Activated naive CD4-positive, alpha-beta T cell treated with anti-CD3 and anti-CD28 coated beads for 36 hours (primary cell): ENCODE results near the gene GIT2. TPM values are rescaled to one million over a fixed set of nuclear protein-coding genes. Genes with fewer than 3 reads are reported as not detected.
A peak's percentile ranks its signal among the peaks of the same experiment; 100 is the strongest.
"Not testable (repeated sequence)": the region's sequence is repeated elsewhere in the genome, so short reads cannot be mapped to it uniquely, and the experiment has no call there.

Experiments
- CTCF ChIA-PET: fragments of 350-600 bp; sonication (Branson Sonifier 250); formaldehyde crosslinking; loops from one replicate; lab custom pipeline; 2021; ENCODE audit warnings: antibody characterized with exemption; lab: Charles Lee
- DNase-seq: peaks from one replicate; pipeline ENCODE4 v3.0.0-alpha.2; 2020
- H3K27ac Mint-ChIP-seq: one replicate; pipeline ENCODE4 v1.8.0; 2021; ENCODE audit warnings: mild to moderate bottlenecking, mixed read lengths
- H3K27me3 Mint-ChIP-seq: one replicate; pipeline ENCODE4 v1.8.0; 2021; ENCODE audit warnings: low read depth, mixed read lengths
- H3K36me3 Mint-ChIP-seq: one replicate; pipeline ENCODE4 v1.8.0; 2021; ENCODE audit warnings: low read depth, mixed read lengths
- H3K4me1 Mint-ChIP-seq: one replicate; pipeline ENCODE4 v1.8.0; 2021; ENCODE audit warnings: low read depth, mixed read lengths
- H3K4me3 Mint-ChIP-seq: one replicate; pipeline ENCODE4 v1.8.0; 2021; ENCODE audit warnings: mild to moderate bottlenecking, moderate library complexity, mixed read lengths
- H3K9me3 Mint-ChIP-seq: one replicate; pipeline ENCODE4 v1.8.0; 2021; ENCODE audit warnings: mixed read lengths
- intact Hi-C: fragments of 100-400 bp; cut with micrococcal nuclease; formaldehyde crosslinking; loops from one replicate; pipeline ENCODE4 v1.15.1; 2023
- total RNA-seq, 2 experiments: library from RNA; stranded (reverse); gene quantifications; one replicate each; pipeline ENCODE4 v1.2.3, GENCODE V29; 2021

GIT2 gene
- total RNA-seq, 2 experiments from 2014 or later: 40.2 to 41.6 TPM

DNA sequence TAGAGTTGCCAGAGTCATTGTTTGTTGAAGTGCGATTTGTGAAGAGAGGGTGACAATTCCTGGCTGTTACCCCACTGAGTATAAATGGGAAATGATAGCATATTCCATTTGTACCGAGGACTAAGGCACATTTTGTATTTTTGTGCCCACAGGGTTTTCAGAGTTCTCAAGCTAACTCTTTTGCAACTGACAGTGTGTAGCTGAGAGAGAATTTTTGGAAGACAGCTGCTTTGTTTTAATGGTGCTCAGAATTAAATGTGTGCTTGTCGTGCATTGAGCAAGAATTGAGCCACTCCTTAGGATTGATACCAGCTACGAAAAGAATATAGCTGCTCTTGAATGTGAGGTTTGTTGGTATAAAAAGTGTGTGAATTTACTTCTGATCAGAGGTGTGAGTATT is 24.8 kb upstream of the GIT2 start:
- intact Hi-C loops: no loop called here
- CTCF ChIA-PET: no interaction called here
- no peak overlapping the region for H3K4me3 Mint-ChIP-seq
- H3K27me3 Mint-ChIP-seq: no peaks in the 10 kb centered on the region
- peaks cover 10% of the 10 kb centered on the region for H3K36me3 Mint-ChIP-seq
- H3K27ac Mint-ChIP-seq: no peak overlapping the region
- no peak for DNase-seq
- no peaks in the 10 kb centered on the region for H3K9me3 Mint-ChIP-seq
- H3K4me1 Mint-ChIP-seq: peaks cover 13% of the 10 kb centered on the region

DNA sequence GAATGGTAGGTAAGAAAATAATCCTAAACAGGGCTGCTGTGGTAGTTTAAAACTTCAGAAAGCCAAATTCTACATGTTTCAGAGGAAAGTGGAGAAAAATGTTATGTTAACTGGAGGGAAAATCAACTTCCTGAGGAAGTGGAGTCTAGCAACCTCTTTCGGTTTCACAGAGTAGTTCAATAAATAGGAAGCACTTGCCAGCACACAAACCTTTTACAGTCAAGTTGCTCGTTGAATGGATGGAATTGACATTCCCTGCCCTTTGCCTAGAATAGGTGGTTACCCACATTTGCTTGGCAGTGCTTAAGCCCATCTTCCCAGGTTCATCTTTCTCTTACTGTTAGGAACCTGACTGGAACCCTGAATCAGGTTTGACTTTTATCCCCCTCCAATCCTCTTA is 19.0 kb upstream of the GIT2 start:
- Mint-ChIP-seq H3K4me1 (peaks cover 42% of the 10 kb centered on the region), H3K4me3 (no peak overlapping the region), H3K27me3 (no peaks in the 10 kb centered on the region), H3K9me3 (no peaks in the 10 kb centered on the region), H3K36me3 (peaks cover 19% of the 10 kb centered on the region), H3K27ac (peak overlapping the region; percentile 20)
- CTCF ChIA-PET: interaction anchor here (0.7 kb wide), 1 partner anchor 9 kb away, joined by 4 read pairs; no protein-coding TSS in a partner anchor
- no peak for DNase-seq
- intact Hi-C loops: loop anchor here (1.0 kb wide), 1 partner anchor 81 kb away; no protein-coding TSS in a partner anchor

DNA sequence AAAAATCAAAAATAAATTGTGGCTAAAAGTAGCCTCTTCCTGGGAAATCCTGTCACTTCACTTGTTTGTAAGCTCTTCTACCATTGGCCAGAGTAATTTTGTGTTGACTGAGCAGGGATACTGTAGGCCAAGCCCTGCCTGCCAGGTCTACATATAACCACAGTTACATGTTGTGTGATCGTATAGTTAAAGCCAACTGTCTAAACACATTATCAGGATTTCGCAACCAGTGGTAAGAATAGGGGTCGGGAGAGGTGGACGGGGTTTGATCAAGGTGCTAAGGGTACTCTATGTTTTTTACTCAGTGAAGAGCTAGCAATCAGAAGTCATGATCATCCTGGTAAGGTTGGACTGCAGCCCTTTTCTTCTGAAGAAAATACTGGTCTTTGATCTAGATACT is 16.5 kb upstream of the GIT2 start:
- peak overlapping the region; percentile 27 for H3K27ac Mint-ChIP-seq
- intact Hi-C loops: no loop called here
- no peak for DNase-seq
- H3K36me3 Mint-ChIP-seq: peaks cover 20% of the 10 kb centered on the region
- H3K9me3 Mint-ChIP-seq: no peaks in the 10 kb centered on the region
- no peak overlapping the region for H3K4me3 Mint-ChIP-seq
- peaks cover 65% of the 10 kb centered on the region for H3K4me1 Mint-ChIP-seq
- no peaks in the 10 kb centered on the region for H3K27me3 Mint-ChIP-seq
- CTCF ChIA-PET: interaction anchor here (1.0 kb wide), 1 partner anchor 45 kb away, joined by 3 read pairs; no protein-coding TSS in a partner anchor

DNA sequence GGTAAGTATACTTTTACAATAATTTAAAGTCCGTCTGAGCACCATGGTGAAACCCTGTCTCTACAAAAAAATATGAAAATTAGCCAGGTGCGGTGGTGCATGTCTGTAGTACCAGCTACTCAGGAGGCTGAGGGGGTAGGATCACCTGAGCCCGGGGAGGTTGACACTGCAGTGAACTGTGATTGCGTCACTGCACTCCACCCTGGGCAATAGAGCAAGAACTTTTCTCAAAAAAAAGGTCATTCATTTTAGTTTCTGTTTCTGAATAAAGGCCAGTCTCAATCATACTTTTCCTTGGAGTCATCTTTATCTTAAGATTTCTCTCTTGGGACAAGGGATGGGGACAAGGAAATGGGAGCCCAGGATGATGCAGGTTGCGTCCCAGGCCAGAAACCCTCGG is 16.0 kb upstream of the GIT2 start:
- no peak overlapping the region for H3K4me3 Mint-ChIP-seq

DNA sequence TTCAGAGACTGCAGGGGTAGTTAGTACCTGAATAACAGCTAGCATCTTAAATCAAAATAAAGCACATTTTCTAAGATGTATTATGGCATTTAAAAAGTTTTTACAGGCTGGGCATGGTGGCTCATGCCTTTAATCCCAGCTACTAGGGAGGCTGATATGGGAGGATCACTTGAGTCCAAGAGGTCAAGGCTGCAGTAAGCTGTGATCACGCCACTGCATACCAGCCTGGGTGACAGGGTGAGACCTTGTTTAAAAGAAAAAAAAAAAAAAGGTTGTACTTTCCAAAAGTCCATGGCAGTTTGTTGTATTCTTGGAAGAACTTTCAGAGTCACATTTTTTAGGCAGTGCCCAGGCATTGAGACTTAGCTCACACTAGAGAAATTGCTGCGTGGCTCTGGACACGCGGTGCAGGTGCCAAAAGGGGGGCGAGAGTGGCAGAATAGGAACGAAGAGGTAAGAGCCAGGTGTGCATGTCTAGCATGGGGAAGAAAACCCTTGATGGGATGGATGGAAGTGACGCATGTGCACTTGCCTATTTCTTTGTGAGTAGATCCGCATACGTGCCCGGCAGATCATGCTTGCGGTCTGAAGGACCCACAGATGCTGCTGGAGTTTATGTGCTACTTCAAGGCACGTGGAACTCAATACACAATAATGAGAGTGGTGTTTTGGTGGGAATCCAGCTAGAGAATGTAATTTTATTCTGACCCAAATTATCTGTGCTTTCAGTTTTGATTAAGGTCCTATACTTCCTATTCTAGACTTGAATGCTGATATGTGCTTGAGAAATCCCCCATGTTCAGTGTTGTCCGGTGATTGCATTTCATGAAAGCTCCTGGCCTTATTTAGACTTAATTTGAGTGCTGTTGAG is 14.9 kb upstream of the GIT2 start:
- intact Hi-C loops: no loop called here
- DNase-seq: no peak
- Mint-ChIP-seq H3K27ac (no peak overlapping the region), H3K4me1 (peaks cover 76% of the 10 kb centered on the region), H3K4me3 (no peak overlapping the region), H3K36me3 (peaks cover 28% of the 10 kb centered on the region), H3K9me3 (peaks cover 2% of the 10 kb centered on the region), H3K27me3 (no peaks in the 10 kb centered on the region)
- CTCF ChIA-PET: interaction anchor here (0.9 kb wide), 1 partner anchor 11 kb away, joined by 6 read pairs; no protein-coding TSS in a partner anchor

More for the DNA sequence above, 16.0 kb upstream of the GIT2 start:
- Mint-ChIP-seq H3K4me1 (peaks cover 66% of the 10 kb centered on the region), H3K9me3 (no peaks in the 10 kb centered on the region), H3K27me3 (no peaks in the 10 kb centered on the region), H3K36me3 (peaks cover 20% of the 10 kb centered on the region), H3K27ac (no peak overlapping the region)
- CTCF ChIA-PET: no interaction called here
- DNase-seq: no peak
- intact Hi-C loops: no loop called here

DNA sequence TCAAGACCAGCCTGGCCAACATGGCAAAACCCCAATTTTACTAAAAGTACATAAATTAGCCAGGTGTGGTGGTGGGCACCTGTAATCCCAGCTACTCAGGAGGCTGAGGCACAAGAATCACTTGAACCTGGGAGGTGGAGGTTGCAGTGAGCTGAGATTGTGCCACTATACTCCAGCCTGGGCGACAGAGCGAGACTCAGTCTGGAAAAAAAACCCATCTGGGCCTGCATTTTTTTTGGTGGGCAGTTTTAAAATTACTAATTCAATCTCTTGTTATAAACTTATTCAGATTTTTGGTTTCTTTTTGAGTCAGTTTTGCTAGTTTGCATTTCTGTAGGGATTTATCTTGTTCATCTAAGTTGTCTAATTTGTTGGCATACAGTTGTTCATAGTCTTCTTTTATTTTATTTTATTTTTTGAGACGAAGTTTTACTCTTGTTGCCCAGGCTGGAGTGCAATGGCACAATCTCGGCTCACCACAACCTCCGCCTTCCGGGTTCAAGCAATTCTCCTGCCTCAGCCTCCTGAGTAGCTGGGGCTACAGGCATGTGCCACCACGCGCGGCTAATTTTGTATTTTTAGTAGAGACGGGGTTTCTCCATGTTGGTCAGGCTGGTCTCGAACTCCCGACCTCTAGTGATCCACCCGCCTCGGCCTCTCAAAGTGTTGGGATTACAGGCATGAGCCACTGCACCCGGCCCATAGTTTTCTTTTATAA is 12.7 kb upstream of the GIT2 start:
- H3K27me3 Mint-ChIP-seq, H3K27ac Mint-ChIP-seq, CTCF ChIA-PET, H3K4me3 Mint-ChIP-seq, H3K9me3 Mint-ChIP-seq: not testable (repeated sequence)
- intact Hi-C loops: loop anchor here (1.0 to 10.0 kb wide), 3 partner anchors 22 to 1444 kb away; partner anchors contain the start of genes ISCU and SART3
- Mint-ChIP-seq H3K36me3 (peaks cover 22% of the 10 kb centered on the region), H3K4me1 (peaks cover 88% of the 10 kb centered on the region)
- DNase-seq: peak; percentile 57

DNA sequence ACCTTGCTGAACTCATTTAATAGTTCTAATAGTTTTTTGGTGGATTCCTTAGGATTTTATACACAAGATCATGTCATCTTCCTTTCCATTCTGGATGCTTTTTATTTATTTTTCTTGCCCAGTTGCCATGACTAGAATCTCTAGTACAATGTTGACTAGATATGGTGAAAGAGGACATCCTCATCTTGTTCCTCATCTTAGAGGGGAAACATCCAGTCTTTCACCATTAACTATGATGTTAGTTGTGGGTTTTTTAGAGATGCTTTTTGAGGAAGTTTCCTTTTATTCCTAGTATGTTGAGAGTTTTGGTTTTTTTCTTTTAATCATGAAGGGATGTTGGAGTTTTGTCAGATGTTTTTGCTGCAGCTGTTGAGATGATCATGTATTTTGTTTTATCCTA is 11.7 kb upstream of the GIT2 start:
- Mint-ChIP-seq H3K27me3 (no peaks in the 10 kb centered on the region), H3K4me3 (no peak overlapping the region), H3K9me3 (peaks cover 3% of the 10 kb centered on the region), H3K27ac (no peak overlapping the region), H3K4me1 (peaks cover 93% of the 10 kb centered on the region), H3K36me3 (peaks cover 20% of the 10 kb centered on the region)
- intact Hi-C loops: loop anchor here (1.0 to 10.0 kb wide), 3 partner anchors 21 to 1443 kb away; partner anchors contain the start of genes ISCU and SART3
- CTCF ChIA-PET: no interaction called here
- DNase-seq: no peak

DNA sequence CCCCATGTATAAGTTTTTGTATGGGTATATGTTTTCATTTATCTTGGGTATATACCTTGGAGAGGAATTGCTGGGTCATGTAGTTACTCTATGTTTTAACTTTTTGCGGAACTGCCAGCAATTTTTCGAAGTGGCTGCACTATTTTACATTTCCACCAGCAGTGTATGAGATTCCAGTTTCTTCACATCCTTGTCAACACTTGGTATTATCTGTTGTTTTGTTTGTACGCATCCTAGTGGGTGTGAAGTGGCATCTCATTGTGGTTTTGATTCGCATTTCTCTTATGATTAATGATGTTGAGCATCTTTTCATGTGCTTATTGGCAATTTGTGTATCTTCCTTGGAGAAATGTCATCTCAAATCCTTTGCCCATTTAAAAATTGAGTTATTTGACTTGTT is 9.9 kb upstream of the GIT2 start:
- Mint-ChIP-seq H3K4me3 (no peak overlapping the region), H3K4me1 (peaks cover 89% of the 10 kb centered on the region), H3K27ac (no peak overlapping the region), H3K9me3 (peaks cover 3% of the 10 kb centered on the region), H3K27me3 (no peaks in the 10 kb centered on the region), H3K36me3 (peaks cover 12% of the 10 kb centered on the region)
- intact Hi-C loops: loop anchor here (5.0 to 10.0 kb wide), 2 partner anchors 34 to 1441 kb away; partner anchors contain the start of genes ISCU and SART3
- CTCF ChIA-PET: no interaction called here
- no peak for DNase-seq

DNA sequence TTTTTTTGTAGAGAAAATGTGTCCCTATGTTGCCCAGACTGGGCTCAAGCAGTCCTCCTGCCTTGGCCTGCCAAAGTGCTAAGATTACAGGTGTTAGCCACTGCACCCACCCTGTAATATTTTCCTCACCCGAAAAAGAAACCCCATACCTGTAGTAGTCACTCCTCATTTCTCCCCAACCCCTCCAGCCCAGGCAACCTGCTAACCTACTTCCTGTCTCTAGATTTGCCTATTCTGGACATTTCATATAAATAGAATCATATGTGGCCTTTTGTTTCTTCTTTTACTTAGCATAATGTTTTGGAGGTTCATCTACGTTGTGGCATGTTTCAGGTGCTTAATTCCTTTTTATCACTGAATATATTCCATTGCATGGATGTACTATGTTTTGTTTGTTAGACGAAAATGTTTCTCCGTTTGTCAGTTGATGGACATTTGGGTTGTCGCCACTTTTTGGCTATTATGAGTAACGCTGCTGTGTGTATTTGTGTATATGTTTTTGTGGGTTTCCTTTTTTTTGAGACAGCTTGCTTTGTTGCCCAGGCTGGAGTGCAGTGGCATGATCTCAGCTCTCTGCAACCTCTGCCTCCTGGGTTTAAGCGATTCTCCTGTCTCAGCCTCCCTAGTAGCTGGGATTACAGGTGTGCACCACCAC is 9.3 kb upstream of the GIT2 start:
- H3K27ac Mint-ChIP-seq: peak overlapping the region; percentile 79
- intact Hi-C loops: loop anchor here (2.0 to 10.0 kb wide), 6 partner anchors 21 to 1441 kb away; partner anchors contain the start of genes C12orf76, ISCU and SART3
- peak overlapping the region; percentile 50 for H3K4me3 Mint-ChIP-seq
- H3K9me3 Mint-ChIP-seq: peaks cover 3% of the 10 kb centered on the region
- peaks cover 86% of the 10 kb centered on the region for H3K4me1 Mint-ChIP-seq
- H3K27me3 Mint-ChIP-seq: no peaks in the 10 kb centered on the region
- peak; percentile 56 for DNase-seq
- CTCF ChIA-PET: interaction anchor here (0.8 to 1.6 kb wide), 5 partner anchors 26 to 117 kb away, joined by 3 to 7 read pairs (median 4); no protein-coding TSS in a partner anchor
- peaks cover 12% of the 10 kb centered on the region for H3K36me3 Mint-ChIP-seq

DNA sequence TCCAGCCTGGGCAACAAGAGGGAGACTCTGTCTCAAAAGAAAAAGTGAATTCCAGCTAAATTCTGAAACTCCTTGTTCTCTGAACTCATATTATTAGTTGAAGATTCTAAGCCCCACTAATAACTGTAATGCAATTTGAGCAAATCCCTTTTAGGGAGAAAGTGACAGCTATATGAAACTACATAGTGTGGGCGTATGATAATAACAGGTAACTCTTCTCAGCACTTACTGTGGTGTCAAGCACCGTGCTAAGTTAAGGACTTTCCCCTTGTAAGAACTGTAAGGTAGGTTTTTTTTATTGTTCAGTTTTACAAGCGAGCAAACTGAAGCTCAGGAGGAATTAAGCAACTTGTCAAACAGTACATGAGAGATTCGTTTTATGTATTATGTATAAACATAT is 8.4 kb upstream of the GIT2 start:
- Mint-ChIP-seq H3K4me1 (peaks cover 82% of the 10 kb centered on the region), H3K27me3 (no peaks in the 10 kb centered on the region), H3K4me3 (no peak overlapping the region), H3K27ac (peak overlapping the region; percentile 79), H3K9me3 (peaks cover 3% of the 10 kb centered on the region), H3K36me3 (peaks cover 12% of the 10 kb centered on the region)
- intact Hi-C loops: loop anchor here (1.0 to 10.0 kb wide), 7 partner anchors 17 to 1440 kb away; partner anchors contain the start of genes C12orf76, ISCU and SART3
- CTCF ChIA-PET: interaction anchor here (0.6 to 1.6 kb wide), 10 partner anchors 18 to 121 kb away, joined by 3 to 7 read pairs (median 3); no protein-coding TSS in a partner anchor
- peak; percentile 47 for DNase-seq

DNA sequence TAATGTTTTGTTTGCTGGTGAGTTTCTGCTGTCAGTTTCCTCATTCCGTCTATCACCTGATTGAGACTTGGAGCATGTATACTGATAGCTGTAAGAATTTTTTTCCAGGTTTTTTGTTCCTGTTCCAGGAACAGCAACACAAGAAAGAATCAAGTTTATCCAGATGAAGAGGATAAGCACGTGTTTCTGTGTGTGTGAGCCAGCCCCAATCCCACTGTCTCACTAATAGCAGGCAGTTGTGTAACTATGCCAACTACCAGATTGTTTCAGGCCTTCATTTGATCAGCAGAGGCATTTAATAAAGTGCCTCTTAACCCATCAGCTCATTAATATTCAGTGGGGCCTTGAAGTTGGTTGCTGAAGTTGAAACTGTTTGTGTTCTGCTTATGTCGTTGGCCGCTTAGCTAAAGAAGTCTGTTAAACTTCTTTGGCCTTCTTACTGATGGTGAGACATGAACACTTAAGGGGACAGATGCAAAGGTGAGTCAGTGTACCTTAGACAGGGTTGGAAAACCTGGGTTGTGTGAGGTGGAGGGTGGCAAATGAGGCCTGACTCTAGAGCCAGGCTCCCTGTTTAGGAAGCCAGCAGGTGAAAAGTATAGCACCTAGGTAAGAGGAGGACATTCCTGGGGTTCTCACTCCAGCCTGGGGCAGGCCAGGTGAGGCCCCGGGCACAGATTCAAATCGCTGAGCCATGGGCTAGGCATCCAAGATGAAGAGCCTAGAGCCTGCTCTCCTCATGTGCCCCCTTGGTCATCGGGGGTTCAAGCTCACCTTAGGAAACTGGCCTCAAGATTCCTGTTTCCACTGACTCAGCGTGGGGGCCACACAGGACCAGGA is 6.7 kb upstream of the GIT2 start:
- CTCF ChIA-PET: interaction anchor here (0.9 kb wide), 1 partner anchor 12 kb away, joined by 3 read pairs; no protein-coding TSS in a partner anchor
- intact Hi-C loops: loop anchor here (10.0 kb wide), 1 partner anchor 1438 kb away; the partner anchor contains the start of genes ISCU and SART3
- H3K4me3 Mint-ChIP-seq: no peak overlapping the region
- peaks cover 10% of the 10 kb centered on the region for H3K36me3 Mint-ChIP-seq
- H3K27ac Mint-ChIP-seq: no peak overlapping the region
- H3K4me1 Mint-ChIP-seq: peaks cover 75% of the 10 kb centered on the region
- H3K9me3 Mint-ChIP-seq: peaks cover 3% of the 10 kb centered on the region
- no peak for DNase-seq
- no peaks in the 10 kb centered on the region for H3K27me3 Mint-ChIP-seq
